GM21723 (cell line): Measurements from ENCODE around the gene CSDE1.

ENCODE experiments used
- ATAC-seq: cut with Tn5 transposase; IDR thresholded peaks from one replicate; pipeline ENCODE4 v1.9.1; 2021; ENCODE audit warnings: mild to moderate bottlenecking, moderate library complexity; ENCODE audit not compliant: unreplicated experiment

CSDE1 gene

DNA sequence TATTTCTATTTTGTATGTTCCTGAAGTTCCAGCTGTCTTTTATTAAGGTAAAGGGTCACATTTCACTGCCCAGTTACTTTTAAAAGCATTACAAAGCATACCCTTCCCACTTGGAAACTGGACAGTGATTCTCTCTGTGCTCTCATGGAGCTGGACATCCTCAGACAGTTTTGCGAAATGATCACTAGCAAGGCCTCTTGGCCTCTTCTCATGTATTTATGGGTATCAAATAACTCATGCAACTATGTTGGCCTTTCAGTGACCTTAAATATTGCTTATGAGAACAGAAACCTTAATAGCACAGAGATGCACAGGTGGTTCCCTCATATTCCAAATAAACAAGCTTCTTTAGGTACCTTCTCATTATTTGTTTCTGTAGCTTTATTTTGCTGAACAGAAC, 54.5 kb downstream of the CSDE1 start:
- ATAC-seq = peak; percentile 67

DNA sequence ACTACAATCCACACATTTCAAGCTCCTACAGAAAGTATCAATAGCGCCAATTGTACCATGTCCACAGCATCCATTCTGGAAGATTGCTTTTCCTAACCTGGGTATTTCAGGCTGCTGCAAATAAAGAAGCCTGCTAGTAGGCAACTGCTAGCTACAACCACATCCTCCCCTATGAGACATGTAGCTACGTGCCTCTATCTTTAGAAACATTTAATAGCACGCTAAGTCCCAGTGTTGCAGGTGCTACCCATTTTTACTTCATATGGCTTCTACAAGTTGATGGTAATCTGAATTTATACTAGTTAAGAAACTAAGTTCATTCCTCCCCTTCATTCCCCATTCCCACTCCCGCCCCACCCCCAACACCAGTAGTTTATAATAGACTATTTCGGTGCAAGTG, 55.0 kb downstream of the CSDE1 start:
- ATAC-seq = peak; percentile 55

- no peak for ATAC-seq
Measured at GRCh38 chr1:114701931-114702330, 55.9 kb downstream of the CSDE1 start.

DNA sequence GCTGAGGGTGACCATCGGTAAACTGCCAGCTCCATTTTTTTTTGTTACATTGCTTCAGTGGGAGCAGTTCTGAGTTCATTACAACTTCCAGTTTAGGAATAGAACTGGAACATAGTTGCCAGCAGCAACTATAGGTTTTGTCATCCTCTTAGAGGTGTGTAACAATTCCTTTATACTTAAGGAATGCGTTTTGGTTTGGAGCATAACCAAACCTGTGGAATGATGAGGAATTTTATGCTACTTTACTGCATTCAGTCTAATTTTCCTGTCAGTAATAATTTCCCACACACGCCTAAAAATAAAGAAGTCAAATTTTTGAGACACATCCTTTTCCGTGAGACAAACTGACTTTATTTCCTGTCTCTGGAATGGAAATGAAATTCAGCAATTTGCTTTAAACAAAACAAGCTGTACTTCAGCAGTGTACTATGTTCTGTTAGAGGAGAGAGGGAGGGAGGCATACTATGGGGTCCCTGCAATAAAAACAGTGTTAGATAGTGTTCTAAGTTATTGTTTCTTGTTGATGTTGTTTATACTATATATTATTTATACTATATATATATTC, 57.7 kb downstream of the CSDE1 start:
- ATAC-seq = no peak

DNA sequence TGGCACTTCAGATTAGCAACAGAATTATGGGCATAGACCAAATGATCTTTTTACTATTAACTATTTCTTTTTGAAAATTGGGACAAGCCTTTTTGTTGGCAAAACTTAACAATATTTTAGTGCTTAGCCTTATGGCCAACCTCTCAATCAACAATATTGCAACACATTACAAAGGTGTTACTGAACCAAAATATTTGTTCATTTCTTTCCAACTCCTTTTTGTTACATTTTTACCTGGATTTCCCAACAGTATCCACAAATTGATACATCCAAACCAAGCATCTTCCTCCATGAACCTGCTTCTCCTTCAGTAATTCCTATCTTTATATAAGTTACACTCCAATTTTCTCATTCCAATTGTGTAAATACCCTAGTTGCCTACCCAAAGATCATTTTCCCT, 61.0 kb downstream of the CSDE1 start:
- no peak for ATAC-seq

GRCh38 chr1:114695430-114696058, 62.2 kb downstream of the CSDE1 start, which contains the start of gene AMPD1:
Gene AMPD1 (minus strand): TSS chr1:114695546. CDS start chr1:114695471, 75 bp downstream.
- ATAC-seq = no peak

- ATAC-seq = no peak
Measured at GRCh38 chr1:114694540-114695310, 63.1 kb downstream of the CSDE1 start.

- ATAC-seq = no peak
Measured at GRCh38 chr1:114692947-114693346, 64.8 kb downstream of the CSDE1 start.

DNA sequence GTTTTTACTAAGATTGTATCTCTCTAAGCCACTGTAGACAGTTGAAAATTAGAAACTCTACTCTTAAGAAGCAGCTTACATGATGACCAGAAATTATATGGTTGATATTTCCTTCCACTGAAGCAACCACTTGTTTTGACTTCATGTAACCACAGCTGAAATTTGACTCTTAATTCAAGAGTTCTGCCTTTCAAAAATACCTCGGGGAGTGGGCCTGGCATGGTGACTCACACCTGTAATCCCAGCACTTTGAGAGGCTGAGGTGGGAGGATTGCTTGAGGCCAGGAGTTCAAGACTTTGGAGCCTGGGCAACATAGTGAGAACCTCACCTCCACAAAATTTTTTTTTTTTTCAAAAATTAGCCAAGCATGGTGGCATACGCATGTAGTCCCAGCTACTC, 66.7 kb downstream of the CSDE1 start:
- no peak for ATAC-seq

- ATAC-seq = no peak
Measured at GRCh38 chr1:114690148-114690547, 67.6 kb downstream of the CSDE1 start.

- no peak for ATAC-seq
Measured at GRCh38 chr1:114688526-114688925, 69.3 kb downstream of the CSDE1 start.

DNA sequence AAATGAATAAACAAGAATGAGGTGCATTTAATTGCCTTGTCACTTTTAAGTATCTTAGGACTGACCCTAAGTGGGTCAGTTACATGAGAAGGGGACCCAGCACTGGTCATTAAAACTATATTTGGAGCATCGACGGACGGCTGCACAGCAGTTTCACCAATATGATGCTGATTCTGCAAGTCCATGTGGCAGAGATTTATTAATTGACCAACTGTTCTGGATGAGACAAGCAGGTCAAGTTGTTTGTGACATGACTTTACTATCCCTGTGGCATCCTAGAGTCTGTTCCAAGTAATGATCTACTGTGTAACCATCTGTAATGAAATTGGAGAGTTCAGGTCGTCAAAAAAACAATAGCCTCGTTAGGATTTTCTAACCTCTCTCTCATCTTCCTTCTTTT, 71.9 kb downstream of the CSDE1 start:
- ATAC-seq = no peak

GRCh38 chr1:114677691-114678090, 80.1 kb downstream of the CSDE1 start:
- no peak for ATAC-seq

DNA sequence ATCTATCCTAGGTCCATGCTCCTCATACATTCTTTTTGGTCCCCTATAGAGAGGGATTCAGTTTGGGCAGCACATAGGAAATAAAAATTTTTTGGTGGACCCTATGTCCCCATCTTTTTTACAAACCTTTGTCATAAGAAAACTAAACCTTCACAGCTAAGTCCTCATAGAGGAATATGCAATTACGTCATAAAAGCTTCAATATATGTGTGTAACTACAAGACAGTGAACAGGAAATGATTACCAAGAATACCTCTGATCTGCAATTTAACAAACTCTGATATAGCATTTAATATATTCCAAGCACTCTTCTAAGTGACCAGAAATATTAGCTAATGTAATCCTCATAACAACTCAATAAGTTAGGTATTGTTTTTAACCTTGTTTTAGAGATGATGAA, 81.7 kb downstream of the CSDE1 start:
- ATAC-seq = no peak

DNA sequence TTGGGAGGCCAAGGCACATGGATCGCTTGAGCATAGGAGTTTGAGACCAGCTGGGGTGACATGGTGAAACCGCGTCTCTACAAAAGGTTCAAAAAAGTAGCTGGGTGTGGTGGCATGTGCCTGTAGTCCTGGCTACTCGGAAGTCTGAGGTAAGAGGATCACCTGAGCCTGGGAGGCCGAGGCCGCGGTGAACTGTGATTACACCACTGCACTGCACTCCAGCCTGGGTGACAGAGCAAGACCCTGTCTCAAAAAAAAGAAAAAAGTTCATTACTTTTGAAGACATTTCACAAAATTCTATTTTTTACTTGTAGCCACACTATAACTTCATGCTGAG, 85.9 kb downstream of the CSDE1 start:
- ATAC-seq = no peak

DNA sequence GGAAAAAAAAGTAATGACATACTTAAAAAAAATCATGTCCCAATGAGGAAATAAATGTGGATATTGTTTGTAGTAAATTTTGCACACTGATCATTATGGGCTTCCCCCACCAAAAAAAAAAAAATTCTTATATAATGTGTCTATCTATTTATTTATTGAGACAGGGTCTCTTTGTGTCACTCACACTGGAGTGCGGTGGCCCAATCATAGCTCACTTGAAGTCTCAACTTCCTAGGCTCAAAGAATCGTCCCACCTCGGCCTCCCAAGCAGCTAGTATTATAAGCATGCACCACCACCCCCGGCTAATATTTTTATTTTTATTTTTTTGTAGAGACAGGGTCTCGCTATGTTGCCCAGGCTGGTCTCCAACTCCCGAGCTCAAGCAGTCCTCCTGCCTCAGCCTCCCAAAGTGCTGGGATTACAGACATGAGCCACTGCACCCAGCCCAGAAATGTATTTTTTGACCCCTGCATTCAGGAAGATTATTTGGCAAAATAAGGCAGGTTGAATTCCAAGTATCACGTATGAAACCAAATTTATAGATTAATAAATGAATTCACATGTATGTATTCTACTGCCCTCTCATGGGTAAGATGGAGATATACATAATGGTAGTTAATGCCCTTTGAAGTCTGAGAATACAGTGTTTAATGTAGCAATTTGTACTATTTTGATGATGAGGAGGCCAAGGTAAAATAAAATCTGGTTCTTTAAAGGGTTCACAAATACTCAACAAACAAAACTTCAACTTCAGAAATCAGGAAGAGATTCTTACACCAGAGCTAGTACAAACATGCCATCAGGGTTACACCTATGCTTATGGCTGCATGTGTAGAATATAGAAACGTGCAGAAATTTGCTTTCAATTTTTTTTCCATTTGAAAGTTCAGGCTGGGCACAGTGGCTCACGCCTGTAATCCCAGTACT, 86.5 kb downstream of the CSDE1 start:
- ATAC-seq = no peak

- peak; percentile 99 for ATAC-seq
Measured at GRCh38 chr1:114670083-114671010, 87.4 kb downstream of the CSDE1 start.

DNA sequence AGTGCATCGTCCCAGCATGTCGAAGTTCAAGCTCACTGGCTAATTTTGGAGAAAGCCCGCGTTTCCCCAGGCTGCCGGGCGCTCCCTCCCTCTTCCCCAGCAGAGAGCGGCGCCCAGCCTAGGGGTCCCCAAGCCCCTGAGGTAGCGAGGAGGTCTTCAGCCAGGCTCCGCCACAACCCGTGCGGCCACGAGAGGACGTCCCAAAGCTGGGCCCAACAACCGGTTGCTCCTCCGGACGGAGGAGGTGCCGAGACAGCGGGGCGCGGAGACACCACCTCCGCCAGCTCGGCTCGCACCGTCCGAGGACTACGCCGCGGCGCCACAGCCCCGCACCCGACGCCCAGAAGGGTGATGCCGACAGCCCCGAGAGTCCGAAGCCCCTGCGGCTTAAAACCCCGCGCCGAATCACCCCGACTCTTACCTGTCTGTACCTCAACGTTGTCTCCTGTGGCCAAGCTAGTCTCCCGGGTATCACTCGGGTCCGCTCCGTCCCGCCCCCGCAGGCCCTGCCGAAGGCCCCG, 88.2 kb downstream of the CSDE1 start, which contains the start of gene DENND2C:
TSS of gene DENND2C (minus strand) at position 488 of the 521 bp plus-strand sequence. CDS start 44,065 bp downstream, outside the sequence.
- ATAC-seq = peak; percentile 67

DNA sequence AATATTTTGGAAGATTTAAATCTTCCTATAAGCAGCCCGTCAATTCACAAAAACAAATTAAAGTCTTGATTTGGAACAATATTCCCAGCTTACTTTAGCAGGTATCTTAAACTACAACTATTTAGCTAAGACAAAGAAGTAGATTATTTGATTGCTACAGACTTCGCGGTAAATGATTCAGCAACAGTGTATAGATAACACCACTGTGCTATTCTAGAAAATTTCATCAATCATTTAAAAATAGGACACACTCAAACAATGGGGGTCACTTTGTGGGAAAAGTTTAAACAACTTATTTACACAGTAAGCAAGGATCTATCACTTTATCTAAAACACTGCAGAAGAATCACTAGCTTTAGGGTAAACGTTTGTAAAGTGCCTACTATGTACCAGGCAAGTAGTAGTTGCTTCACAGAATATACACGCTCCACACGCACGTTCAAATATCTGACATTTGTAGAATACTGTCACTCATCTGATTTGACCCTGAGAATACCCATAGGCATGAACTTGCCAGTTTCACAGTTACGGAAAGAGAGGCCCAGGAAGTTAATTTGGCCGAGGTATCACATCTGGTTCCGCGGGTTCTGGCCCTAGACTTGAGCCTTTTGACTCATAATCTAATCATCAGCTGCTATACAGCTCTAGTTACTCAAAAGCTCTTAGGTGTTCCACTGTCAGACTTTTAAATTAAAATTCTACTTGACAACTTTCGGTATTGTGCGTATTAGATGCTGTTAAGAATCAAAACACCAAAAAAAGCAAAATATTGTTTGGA, 88.8 kb downstream of the CSDE1 start:
- ATAC-seq = no peak
